Measurements from ENCODE around the gene GNPTG.

GNPTG gene

DNA sequence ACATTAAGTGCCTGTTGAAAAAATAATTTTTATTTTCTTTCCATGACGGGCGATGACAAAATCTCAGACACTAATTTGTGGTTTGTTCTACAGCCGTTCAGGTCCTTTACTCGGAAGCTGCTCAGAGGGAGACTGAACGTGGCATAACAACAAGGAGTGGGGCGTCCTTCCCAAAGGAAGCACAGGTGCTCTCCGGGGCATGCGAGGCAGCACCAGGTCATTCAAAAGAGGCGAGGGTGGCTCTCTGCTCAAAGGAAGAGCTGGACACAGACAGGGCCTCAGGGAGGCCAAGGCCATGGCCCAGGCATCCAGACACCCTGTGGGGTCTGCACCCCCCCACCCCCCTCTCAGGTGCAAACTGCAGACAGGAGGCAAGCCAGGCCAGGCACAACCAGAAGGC lies 46.6 kb downstream of the GNPTG start:
- H3K9me3 ChIP-seq (ENCODE audit: low read length), result no peaks in the 10 kb centered on the region
- H3K4me1 ChIP-seq (ENCODE audit: insufficient read depth, low read length), result no peaks in the 10 kb centered on the region
- H3K9ac ChIP-seq (ENCODE audit: low read length), result no peak overlapping the region
- H3K27me3 ChIP-seq (ENCODE audit: control insufficient read depth in 1 of 2, insufficient read depth in 2 of 2, low read length in 2 of 2), result no peaks in the 10 kb centered on the region
- H3K36me3 ChIP-seq (ENCODE audit: insufficient read depth, low read length), result peaks cover 63% of the 10 kb centered on the region
- H3K4me3 ChIP-seq (ENCODE audit: low read depth in 1 of 2, low read length in 2 of 2), result no peak overlapping the region
- H3K27ac ChIP-seq (ENCODE audit: low read depth, low read length), result no peak overlapping the region

DNA sequence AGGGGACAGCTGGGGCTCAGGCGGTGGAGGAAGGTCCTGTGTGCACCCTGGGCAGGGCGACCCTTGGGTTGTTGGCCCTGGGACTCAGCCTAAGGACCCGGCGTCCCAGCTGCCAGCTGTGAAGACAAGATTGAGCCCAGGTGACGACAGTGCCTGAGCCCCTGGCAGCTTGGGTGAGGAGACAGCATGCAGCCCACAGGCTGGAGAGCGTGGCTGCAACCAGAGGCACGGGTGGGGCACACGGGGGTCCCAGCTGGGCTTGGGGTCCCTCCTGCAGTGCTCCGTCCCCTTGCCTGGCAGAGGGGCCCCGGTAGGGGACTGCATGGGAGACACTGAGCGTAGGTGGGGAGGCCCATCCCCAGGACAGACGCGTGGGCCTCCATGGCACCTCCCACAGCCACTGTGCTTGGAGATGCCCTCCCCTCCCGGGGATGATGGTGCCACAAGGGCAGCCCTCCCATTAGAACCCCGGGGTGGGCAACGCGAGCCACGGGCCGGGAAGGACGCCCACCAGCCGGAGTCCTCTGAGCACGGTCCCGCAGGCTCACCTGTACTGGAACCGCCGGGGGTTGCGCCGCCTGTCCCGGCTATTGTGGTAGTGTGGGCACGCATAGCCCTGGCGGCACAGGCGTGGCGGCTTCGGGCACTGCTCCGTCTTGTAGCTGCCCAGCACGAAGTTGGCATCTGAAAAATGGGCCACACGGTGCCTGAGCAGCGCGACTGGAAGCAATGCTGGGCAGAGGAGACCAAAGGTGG lies 47.3 kb downstream of the GNPTG start:
- H3K9ac ChIP-seq (ENCODE audit: low read length), result no peak overlapping the region
- H3K4me3 ChIP-seq (ENCODE audit: low read depth in 1 of 2, low read length in 2 of 2), result no peak overlapping the region
- H3K4me1 ChIP-seq (ENCODE audit: insufficient read depth, low read length), result no peaks in the 10 kb centered on the region
- H3K27ac ChIP-seq (ENCODE audit: low read depth, low read length), result no peak overlapping the region
- H3K36me3 ChIP-seq (ENCODE audit: insufficient read depth, low read length), result peaks cover 57% of the 10 kb centered on the region
- no peaks in the 10 kb centered on the region for H3K27me3 ChIP-seq (ENCODE audit: control insufficient read depth in 1 of 2, insufficient read depth in 2 of 2, low read length in 2 of 2)
- no peaks in the 10 kb centered on the region for H3K9me3 ChIP-seq (ENCODE audit: low read length)

DNA sequence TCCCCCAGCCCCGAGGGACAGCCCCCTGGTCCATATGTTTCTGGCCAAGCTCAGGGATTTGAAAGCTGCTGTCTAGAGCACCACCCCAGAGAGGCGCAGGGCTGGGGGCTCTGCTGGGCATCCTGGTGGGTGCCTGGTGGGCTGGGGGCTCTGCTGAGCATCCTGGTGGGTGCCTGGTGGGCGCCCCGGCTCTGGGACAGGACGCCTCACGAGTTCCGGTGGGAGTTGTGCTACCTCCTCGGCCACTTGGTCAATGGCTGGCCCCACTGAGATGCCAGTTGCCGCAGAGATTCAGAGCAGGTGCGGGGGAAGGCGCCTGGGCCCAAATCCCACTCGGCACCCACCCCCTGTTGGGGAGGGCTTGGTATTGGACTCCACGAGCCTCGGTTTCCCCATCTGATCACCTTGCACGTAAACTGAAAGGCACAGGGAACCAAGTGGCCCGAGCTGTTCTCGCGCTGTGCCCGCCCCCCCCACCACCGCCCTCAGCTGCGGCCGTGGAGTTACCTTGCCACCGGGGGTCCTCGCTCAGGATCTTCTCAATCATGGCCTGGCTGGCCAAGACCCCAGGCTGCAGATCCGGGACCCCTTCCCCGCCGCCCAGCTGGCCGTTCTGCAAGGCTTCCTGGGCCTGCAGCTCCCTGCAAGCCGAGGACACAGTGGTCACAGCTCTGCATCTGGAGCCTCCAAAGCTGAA lies 49.5 kb downstream of the GNPTG start:
- Histone ChIP-seq H3K36me3 (ENCODE audit: insufficient read depth, low read length) (peaks cover 43% of the 10 kb centered on the region), H3K27ac (ENCODE audit: low read depth, low read length) (no peak overlapping the region), H3K9me3 (ENCODE audit: low read length) (no peaks in the 10 kb centered on the region), H3K4me1 (ENCODE audit: insufficient read depth, low read length) (no peaks in the 10 kb centered on the region), H3K4me3 (ENCODE audit: low read depth in 1 of 2, low read length in 2 of 2) (no peak overlapping the region), H3K27me3 (ENCODE audit: control insufficient read depth in 1 of 2, insufficient read depth in 2 of 2, low read length in 2 of 2) (no peaks in the 10 kb centered on the region), H3K9ac (ENCODE audit: low read length) (no peak overlapping the region)

DNA sequence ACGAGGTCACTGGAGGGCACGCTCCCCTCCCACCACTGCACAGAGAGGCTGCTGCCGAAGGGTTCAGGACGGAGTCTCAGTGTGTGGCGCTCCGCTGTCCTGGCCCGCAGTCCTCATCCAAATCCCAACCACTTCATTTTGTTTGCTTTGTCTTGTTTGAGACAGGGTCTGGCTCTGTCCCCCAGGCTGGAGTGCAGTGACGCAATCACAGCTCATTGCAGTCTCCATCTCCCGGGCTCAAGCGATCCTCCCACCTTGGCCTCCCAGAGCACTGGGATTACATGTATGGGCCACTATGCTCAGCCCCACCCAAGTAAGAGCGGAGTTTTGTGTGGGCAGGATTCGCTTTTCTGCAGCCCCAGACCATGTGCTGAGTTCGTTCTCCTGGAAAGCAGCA lies 50.0 kb downstream of the GNPTG start:
- Histone ChIP-seq H3K27me3 (ENCODE audit: control insufficient read depth in 1 of 2, insufficient read depth in 2 of 2, low read length in 2 of 2) (no peaks in the 10 kb centered on the region), H3K9ac (ENCODE audit: low read length) (no peak overlapping the region), H3K36me3 (ENCODE audit: insufficient read depth, low read length) (peaks cover 42% of the 10 kb centered on the region), H3K4me3 (ENCODE audit: low read depth in 1 of 2, low read length in 2 of 2) (no peak overlapping the region), H3K27ac (ENCODE audit: low read depth, low read length) (no peak overlapping the region), H3K4me1 (ENCODE audit: insufficient read depth, low read length) (no peaks in the 10 kb centered on the region), H3K9me3 (ENCODE audit: low read length) (no peaks in the 10 kb centered on the region)

DNA sequence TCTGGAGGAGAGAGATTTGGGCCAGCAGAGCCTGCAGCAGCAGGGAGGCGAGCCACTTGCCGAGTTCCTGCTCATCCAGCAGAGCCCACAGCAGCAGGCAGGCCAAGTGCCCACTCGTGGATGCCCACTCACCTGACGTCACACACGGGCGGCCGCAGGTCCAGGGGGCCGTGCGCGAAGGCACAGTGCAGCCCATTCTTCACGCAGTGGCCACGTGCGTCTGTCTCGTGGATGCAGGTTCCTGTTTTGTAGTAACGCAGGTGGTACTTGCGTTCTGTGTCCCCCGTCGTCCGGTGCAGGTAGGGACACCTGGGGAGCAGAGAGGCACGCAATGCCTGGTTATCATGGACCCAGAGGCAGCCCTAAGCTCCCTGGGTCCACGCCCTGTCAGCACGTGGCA lies 51.3 kb downstream of the GNPTG start:
- no peaks in the 10 kb centered on the region for H3K9me3 ChIP-seq (ENCODE audit: low read length)
- H3K36me3 ChIP-seq (ENCODE audit: insufficient read depth, low read length), result peaks cover 38% of the 10 kb centered on the region
- H3K27ac ChIP-seq (ENCODE audit: low read depth, low read length), result no peak overlapping the region
- peaks cover 6% of the 10 kb centered on the region for H3K4me1 ChIP-seq (ENCODE audit: insufficient read depth, low read length)
- H3K4me3 ChIP-seq (ENCODE audit: low read depth in 1 of 2, low read length in 2 of 2), result no peak overlapping the region
- no peak overlapping the region for H3K9ac ChIP-seq (ENCODE audit: low read length)
- no peaks in the 10 kb centered on the region for H3K27me3 ChIP-seq (ENCODE audit: control insufficient read depth in 1 of 2, insufficient read depth in 2 of 2, low read length in 2 of 2)

DNA sequence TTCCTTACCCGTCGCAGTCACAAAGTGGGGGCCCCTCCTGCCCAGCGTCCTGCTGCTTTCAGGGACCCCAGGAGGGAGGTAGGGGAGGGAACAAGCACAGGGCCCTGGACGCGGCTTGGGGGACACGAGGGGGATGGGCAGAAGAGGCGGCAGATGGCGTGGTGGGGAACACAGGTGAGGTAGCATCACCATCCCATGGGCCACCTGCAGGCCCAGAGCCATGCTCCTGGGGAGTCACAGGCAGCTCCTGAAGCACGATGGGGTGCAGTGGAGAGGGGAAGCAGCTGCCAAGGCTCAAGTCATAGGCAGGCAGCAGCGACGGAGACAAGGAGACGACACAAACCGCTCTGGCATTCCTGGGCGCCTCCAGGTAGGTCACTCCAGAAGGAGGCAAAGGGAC lies 52.0 kb downstream of the GNPTG start:
- H3K27me3 ChIP-seq (ENCODE audit: control insufficient read depth in 1 of 2, insufficient read depth in 2 of 2, low read length in 2 of 2), result no peaks in the 10 kb centered on the region
- H3K4me1 ChIP-seq (ENCODE audit: insufficient read depth, low read length), result peaks cover 6% of the 10 kb centered on the region
- H3K27ac ChIP-seq (ENCODE audit: low read depth, low read length), result no peak overlapping the region
- peaks cover 31% of the 10 kb centered on the region for H3K36me3 ChIP-seq (ENCODE audit: insufficient read depth, low read length)
- no peak overlapping the region for H3K9ac ChIP-seq (ENCODE audit: low read length)
- H3K9me3 ChIP-seq (ENCODE audit: low read length), result no peaks in the 10 kb centered on the region
- H3K4me3 ChIP-seq (ENCODE audit: low read depth in 1 of 2, low read length in 2 of 2), result no peak overlapping the region

DNA sequence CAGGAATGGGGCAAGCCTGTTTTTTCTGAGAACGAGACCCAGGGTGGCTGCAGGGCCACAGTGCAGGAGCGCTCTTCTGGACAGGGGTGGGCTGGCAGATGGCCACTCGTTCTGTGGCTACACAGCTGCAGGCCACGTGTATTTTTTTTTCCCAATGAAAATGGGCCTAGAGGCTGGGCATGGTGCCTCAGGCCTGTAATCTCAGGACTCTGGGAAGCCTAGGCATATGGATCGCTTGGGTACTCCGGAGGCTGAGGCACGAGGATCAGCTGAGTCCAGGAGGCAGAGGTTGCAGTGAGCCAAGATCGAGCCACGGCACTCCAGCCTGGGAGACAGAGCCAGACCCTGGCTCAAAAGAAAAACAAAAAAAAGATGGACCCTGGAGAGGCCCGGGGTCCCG lies 56.0 kb downstream of the GNPTG start:
- Histone ChIP-seq H3K4me1 (ENCODE audit: insufficient read depth, low read length) (peaks cover 6% of the 10 kb centered on the region), H3K9ac (ENCODE audit: low read length) (no peak overlapping the region), H3K27ac (ENCODE audit: low read depth, low read length) (peak overlapping the region; percentile 58), H3K27me3 (ENCODE audit: control insufficient read depth in 1 of 2, insufficient read depth in 2 of 2, low read length in 2 of 2) (no peaks in the 10 kb centered on the region), H3K36me3 (ENCODE audit: insufficient read depth, low read length) (peaks cover 7% of the 10 kb centered on the region), H3K4me3 (ENCODE audit: low read depth in 1 of 2, low read length in 2 of 2) (peak overlapping the region in 1 of 2 donors; percentile 56), H3K9me3 (ENCODE audit: low read length) (no peaks in the 10 kb centered on the region)

DNA sequence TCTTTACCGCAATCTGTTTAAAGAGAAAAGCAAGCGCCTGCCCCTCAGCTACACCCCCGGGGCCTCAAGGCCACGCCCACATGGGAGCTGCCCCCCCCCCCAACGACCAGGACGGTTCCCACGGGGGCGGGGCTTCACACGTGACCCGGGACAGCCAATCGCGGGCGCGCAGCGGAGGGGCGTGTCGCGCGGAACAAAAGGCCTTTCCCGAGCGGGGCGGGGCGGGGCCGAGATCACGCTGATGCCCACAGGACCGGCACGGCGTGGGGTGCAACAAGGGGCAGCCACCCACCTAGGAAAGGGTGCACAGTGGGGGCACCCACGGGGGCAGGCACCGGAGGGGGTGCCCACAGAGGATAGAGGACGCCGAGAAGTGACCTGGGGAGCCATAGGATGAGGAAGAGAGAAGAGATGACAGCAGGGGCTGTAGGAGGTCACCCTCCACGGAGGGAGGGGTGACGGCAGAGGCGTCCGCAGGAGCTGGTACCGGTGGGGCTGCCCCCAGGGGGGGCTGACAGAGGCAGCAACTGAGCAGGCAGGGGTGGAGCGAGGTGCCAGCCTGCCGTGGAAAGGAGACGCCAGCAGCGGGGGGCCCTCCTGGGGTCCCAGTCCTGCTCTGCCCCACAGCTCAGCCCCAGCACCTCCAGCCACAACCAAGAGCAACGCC lies 56.6 kb downstream of the GNPTG start:
- peaks cover 9% of the 10 kb centered on the region for H3K36me3 ChIP-seq (ENCODE audit: insufficient read depth, low read length)
- peak overlapping the region; percentile 58 for H3K27ac ChIP-seq (ENCODE audit: low read depth, low read length)
- no peaks in the 10 kb centered on the region for H3K9me3 ChIP-seq (ENCODE audit: low read length)
- no peaks in the 10 kb centered on the region for H3K27me3 ChIP-seq (ENCODE audit: control insufficient read depth in 1 of 2, insufficient read depth in 2 of 2, low read length in 2 of 2)
- H3K4me1 ChIP-seq (ENCODE audit: insufficient read depth, low read length), result peaks cover 6% of the 10 kb centered on the region
- no peak overlapping the region for H3K9ac ChIP-seq (ENCODE audit: low read length)
- H3K4me3 ChIP-seq (ENCODE audit: low read depth in 1 of 2, low read length in 2 of 2), result peak overlapping the region; percentile 32 to 56

DNA sequence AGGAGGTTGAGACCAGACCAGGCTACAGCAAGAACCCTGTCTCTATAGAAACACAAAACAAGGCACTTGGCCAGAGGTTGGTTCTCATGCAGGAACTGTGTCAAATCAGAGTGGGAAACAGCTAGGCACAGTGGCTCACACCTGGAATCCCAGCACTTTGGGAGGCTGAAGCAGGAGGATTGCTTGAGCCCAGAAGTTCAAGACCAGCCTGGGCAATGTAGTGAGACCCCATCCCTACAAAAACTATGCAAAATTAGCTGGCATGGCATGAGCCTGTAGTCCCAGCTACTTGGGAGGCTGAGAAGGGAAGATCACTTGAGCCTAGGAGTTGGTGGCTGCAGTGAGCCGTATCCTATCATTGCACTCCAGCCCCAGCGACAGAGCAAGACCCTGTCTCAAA lies 61.1 kb downstream of the GNPTG start:
- H3K4me1 ChIP-seq (ENCODE audit: insufficient read depth, low read length), result peaks cover 1% of the 10 kb centered on the region
- no peak overlapping the region for H3K9ac ChIP-seq (ENCODE audit: low read length)
- no peak overlapping the region for H3K27ac ChIP-seq (ENCODE audit: low read depth, low read length)
- H3K27me3 ChIP-seq (ENCODE audit: control insufficient read depth in 1 of 2, insufficient read depth in 2 of 2, low read length in 2 of 2), result no peaks in the 10 kb centered on the region
- H3K9me3 ChIP-seq (ENCODE audit: low read length), result no peaks in the 10 kb centered on the region
- peaks cover 9% of the 10 kb centered on the region for H3K36me3 ChIP-seq (ENCODE audit: insufficient read depth, low read length)
- H3K4me3 ChIP-seq (ENCODE audit: low read depth in 1 of 2, low read length in 2 of 2), result no peak overlapping the region
